ENCODE data around the gene NECAB3.

DNA sequence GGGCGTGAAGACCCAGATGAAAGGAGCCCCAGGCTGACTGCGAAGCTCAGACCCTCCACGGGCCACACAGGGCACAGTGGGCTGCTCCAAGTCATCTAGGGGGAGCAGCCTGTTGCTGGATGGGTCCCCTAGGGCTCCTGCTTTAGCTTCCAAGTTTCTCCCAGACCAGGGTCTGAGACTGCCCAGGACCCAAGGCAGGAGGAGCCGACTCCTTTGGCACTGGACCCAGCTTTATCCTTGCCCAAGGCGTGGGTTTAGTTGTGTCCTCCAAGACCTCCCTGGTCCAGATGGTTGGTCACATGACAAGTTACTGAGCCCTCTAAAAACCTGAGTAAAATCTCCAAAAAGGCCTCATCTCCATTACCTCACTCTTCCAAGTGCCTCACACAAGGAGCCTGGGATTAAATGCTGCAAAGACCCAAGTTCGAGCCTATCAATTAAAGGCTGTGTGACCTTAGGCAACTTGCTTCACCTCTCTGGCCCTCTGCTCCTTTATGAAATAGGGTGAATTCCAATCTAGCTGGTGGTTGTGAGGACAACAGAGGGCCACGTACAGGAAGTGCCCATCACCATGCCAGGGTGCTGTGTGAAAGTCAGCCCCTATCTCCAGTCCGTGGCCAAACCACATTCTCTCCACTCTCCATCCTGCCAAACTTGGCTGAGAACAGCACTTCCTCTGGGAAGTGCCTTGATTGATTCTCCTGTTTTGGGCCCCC is 2.5 kb downstream of the NECAB3 start:
- TF ChIP-seq, protein P1, sequence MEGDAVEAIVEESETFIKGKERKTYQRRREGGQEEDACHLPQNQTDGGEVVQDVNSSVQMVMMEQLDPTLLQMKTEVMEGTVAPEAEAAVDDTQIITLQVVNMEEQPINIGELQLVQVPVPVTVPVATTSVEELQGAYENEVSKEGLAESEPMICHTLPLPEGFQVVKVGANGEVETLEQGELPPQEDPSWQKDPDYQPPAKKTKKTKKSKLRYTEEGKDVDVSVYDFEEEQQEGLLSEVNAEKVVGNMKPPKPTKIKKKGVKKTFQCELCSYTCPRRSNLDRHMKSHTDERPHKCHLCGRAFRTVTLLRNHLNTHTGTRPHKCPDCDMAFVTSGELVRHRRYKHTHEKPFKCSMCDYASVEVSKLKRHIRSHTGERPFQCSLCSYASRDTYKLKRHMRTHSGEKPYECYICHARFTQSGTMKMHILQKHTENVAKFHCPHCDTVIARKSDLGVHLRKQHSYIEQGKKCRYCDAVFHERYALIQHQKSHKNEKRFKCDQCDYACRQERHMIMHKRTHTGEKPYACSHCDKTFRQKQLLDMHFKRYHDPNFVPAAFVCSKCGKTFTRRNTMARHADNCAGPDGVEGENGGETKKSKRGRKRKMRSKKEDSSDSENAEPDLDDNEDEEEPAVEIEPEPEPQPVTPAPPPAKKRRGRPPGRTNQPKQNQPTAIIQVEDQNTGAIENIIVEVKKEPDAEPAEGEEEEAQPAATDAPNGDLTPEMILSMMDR (IDR thresholded peaks at IDR 0.05; ENCODE audit: low read length): no peak
- TF ChIP-seq EZH2 (IDR thresholded peaks at IDR 0.05; ENCODE audit: borderline replicate concordance, low read length): no peak
